ENCODE measurements around the gene CC2D1B. TPM values are rescaled to one million over a fixed set of nuclear protein-coding genes. Genes with fewer than 3 reads are reported as not detected.
"Not testable (repeated sequence)": the region's sequence is repeated elsewhere in the genome, so short reads cannot be mapped to it uniquely, and the experiment has no call there.

The CC2D1B gene
- total and polyA plus RNA-seq, 4 donors, result 21.1 to 54.6 (median 34.8) TPM

DNA sequence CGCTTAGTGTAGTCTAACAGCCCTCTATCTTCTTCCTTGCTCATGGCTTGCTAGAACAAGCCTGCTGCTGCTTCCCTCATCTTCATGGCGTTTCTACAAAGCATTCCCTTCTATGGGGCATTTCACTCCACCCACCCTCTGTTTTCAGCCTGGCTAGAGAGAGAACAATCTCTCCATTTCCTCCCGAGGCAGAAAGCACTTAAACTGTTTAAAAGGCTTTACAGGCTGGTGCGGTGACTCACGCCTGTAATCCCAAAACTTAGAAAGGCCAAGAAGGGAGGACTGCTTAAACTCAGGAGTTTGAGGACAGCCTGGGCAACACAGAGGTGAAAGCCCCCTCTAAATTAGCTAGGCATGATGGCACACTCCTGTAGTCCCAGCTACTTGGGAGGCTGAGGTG, 20.5 kb upstream of the CC2D1B start:
- no peaks in the 10 kb centered on the region for H3K4me1 ChIP-seq (ENCODE audit: control insufficient read depth in 5 of 5, insufficient read depth in 5 of 5, low read length in 5 of 5)
- DNase-seq (no peak), ATAC-seq (ENCODE audit: insufficient read depth, low FRiP score) (no peak)
- 90 to 98% methylated on average over 5 of the region's 5 CpGs for WGBS, 2 donors
- TF ChIP-seq, protein P1, sequence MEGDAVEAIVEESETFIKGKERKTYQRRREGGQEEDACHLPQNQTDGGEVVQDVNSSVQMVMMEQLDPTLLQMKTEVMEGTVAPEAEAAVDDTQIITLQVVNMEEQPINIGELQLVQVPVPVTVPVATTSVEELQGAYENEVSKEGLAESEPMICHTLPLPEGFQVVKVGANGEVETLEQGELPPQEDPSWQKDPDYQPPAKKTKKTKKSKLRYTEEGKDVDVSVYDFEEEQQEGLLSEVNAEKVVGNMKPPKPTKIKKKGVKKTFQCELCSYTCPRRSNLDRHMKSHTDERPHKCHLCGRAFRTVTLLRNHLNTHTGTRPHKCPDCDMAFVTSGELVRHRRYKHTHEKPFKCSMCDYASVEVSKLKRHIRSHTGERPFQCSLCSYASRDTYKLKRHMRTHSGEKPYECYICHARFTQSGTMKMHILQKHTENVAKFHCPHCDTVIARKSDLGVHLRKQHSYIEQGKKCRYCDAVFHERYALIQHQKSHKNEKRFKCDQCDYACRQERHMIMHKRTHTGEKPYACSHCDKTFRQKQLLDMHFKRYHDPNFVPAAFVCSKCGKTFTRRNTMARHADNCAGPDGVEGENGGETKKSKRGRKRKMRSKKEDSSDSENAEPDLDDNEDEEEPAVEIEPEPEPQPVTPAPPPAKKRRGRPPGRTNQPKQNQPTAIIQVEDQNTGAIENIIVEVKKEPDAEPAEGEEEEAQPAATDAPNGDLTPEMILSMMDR (IDR thresholded peaks at IDR 0.05; ENCODE audit: control extremely low read depth, extremely low read depth), result no peak
- no peak overlapping the region for H3K27ac ChIP-seq (ENCODE audit: low read depth in 1 of 2, low read length in 1 of 2)
- H3K27me3 ChIP-seq (ENCODE audit: control insufficient read depth in 3 of 3, insufficient read depth in 3 of 3, low read length in 2 of 3), result no peaks in the 10 kb centered on the region
- H3K4me3 ChIP-seq, result no peak overlapping the region
- peaks cover 0 to 11% (median 4%) of the 10 kb centered on the region in 4 donors for H3K36me3 ChIP-seq (ENCODE audit: control insufficient read depth in 4 of 4, insufficient read depth in 4 of 4, low read length in 4 of 4)
- no peaks in the 10 kb centered on the region for H3K9me3 ChIP-seq (ENCODE audit: control insufficient read depth in 4 of 4, insufficient read depth in 3 of 4, low read length in 3 of 4)
- no peak overlapping the region for H3K9ac ChIP-seq (ENCODE audit: insufficient read depth in 1 of 2, low read length in 2 of 2)

DNA sequence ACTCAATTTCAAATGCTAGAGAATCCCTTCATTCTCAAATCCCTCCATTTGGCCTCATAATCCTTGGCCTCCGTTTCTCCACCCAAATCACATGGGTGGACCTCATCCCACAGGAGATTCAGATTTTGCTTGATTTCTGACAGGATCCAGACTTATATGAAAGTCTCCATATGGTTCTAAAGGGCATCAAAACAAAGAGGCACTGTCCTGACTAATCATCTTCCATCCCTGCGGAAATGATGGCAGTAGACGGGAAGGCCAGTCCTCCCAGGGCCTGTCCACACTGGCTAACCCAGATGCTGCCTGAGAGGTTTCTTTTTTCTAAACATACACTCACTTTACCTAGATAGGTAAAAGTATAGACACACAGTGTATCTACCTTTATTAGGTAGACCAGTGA, 19.4 kb upstream of the CC2D1B start:
- no peak for DNase-seq
- Histone ChIP-seq H3K9ac (ENCODE audit: insufficient read depth in 1 of 2, low read length in 2 of 2) (no peak overlapping the region), H3K9me3 (ENCODE audit: control insufficient read depth in 4 of 4, insufficient read depth in 3 of 4, low read length in 3 of 4) (no peaks in the 10 kb centered on the region), H3K27ac (ENCODE audit: low read depth in 1 of 2, low read length in 1 of 2) (no peak overlapping the region), H3K36me3 (ENCODE audit: control insufficient read depth in 4 of 4, insufficient read depth in 4 of 4, low read length in 4 of 4) (peaks cover 0 to 11% (median 4%) of the 10 kb centered on the region in 4 donors), H3K4me3 (no peak overlapping the region), H3K4me1 (ENCODE audit: control insufficient read depth in 5 of 5, insufficient read depth in 5 of 5, low read length in 5 of 5) (no peaks in the 10 kb centered on the region), H3K27me3 (ENCODE audit: control insufficient read depth in 3 of 3, insufficient read depth in 3 of 3, low read length in 2 of 3) (no peaks in the 10 kb centered on the region)
- ATAC-seq (ENCODE audit: insufficient read depth, low FRiP score), result no peak
- 97 to 98% methylated on average over 3 of the region's 3 CpGs for WGBS, 2 donors
- TF ChIP-seq, protein P1 (IDR thresholded peaks at IDR 0.05; ENCODE audit: control extremely low read depth, extremely low read depth), result no peak

DNA sequence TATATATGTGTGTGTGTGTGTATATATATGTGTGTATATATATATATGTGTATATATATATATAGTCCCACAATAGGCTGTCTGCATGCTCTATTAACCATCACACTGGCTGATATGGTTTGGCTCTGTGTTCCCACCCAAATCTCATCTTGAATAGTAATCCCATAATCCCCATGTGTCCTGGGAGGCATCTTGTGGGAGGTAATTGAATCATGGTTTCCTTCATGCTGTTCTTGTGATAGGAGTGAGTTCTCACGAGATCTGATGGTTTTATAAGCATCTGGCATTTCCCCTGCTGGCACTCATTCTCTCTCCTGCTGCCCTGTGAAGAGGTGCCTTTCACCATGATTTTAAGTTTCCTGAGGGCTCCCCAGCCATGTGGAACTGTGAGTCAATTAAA, 3.8 kb upstream of the CC2D1B start:
- H3K9me3 ChIP-seq (ENCODE audit: control insufficient read depth in 4 of 4, insufficient read depth in 3 of 4, low read length in 3 of 4); H3K27ac ChIP-seq (ENCODE audit: low read depth in 1 of 2, low read length in 1 of 2); DNase-seq; H3K4me3 ChIP-seq; H3K36me3 ChIP-seq (ENCODE audit: control insufficient read depth in 4 of 4, insufficient read depth in 4 of 4, low read length in 4 of 4); H3K9ac ChIP-seq (ENCODE audit: insufficient read depth in 1 of 2, low read length in 2 of 2); ATAC-seq (ENCODE audit: insufficient read depth, low FRiP score); H3K27me3 ChIP-seq (ENCODE audit: control insufficient read depth in 3 of 3, insufficient read depth in 3 of 3, low read length in 2 of 3): not testable (repeated sequence)
- 82 to 87% methylated on average over 1 of the region's 1 CpG for WGBS, 2 donors
- peaks cover 0 to 10% (median under 1%) of the 10 kb centered on the region in 5 donors for H3K4me1 ChIP-seq (ENCODE audit: control insufficient read depth in 5 of 5, insufficient read depth in 5 of 5, low read length in 5 of 5)

DNA sequence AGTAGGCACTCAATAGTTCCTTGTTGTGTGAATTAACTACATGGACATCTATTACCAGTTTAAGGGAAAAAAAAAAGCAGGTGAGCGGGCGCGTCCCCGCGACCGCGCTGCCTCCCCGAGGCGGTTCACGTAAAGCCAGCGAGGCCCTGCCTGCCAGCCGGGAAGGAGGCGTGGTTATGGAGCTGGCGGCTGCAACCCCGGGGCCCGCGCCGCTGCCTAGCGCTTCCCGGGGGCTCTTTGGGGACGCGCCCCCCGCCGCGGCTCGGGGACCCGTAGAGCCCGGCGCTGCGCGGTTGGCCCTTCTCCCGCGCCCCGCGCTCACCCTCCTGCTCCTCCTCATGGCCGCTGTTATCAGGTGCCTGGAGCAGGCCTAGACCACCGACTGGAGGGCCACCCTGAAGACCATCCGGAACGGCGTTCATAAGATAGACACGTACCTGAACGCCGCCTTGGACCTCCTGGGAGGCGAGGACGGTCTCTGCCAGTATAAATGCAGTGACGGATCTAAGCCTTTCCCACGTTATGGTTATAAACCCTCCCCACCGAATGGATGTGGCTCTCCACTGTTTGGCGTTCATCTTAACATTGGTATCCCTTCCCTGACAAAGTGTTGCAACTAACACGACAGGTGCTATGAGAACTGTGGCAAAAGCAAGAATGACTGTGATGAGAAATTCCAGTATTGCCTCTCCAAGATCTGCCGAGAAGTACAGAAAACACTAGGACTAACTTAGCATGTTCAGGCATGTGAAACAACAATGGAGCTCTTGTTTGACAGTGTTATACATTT, 2.6 kb upstream of the CC2D1B start:
- peaks cover 0 to 15% (median 5%) of the 10 kb centered on the region in 5 donors for H3K4me1 ChIP-seq (ENCODE audit: control insufficient read depth in 5 of 5, insufficient read depth in 5 of 5, low read length in 5 of 5)
- 8 to 9% methylated on average over 44 to 51 of the region's 51 CpGs for WGBS, 2 donors
- DNase-seq (peak; percentile 42 to 64 (median 57)), ATAC-seq (ENCODE audit: insufficient read depth, low FRiP score) (no peak)
- H3K36me3 ChIP-seq (ENCODE audit: control insufficient read depth in 4 of 4, insufficient read depth in 4 of 4, low read length in 4 of 4), result peaks cover 0 to 4% (median 2%) of the 10 kb centered on the region in 4 donors
- H3K27me3 ChIP-seq (ENCODE audit: control insufficient read depth in 3 of 3, insufficient read depth in 3 of 3, low read length in 2 of 3), result peaks cover 0 to 6% (median 0%) of the 10 kb centered on the region in 3 donors
- H3K9me3 ChIP-seq (ENCODE audit: control insufficient read depth in 4 of 4, insufficient read depth in 3 of 4, low read length in 3 of 4), result no peaks in the 10 kb centered on the region
- TF ChIP-seq, protein P1 (IDR thresholded peaks at IDR 0.05; ENCODE audit: control extremely low read depth, extremely low read depth), result no peak
- peak overlapping the region; percentile 44 for H3K4me3 ChIP-seq
- H3K27ac ChIP-seq (ENCODE audit: low read depth in 1 of 2, low read length in 1 of 2), result peak overlapping the region in 1 of 2 donors; percentile 44
- peak overlapping the region in 1 of 2 donors; percentile 20 for H3K9ac ChIP-seq (ENCODE audit: insufficient read depth in 1 of 2, low read length in 2 of 2)

All from lung (tissue), 12 donors.